ES-I3 (cell line): Measurements from ENCODE around the gene FPR2.
A peak's percentile ranks its signal among the peaks of the same experiment; 100 is the strongest.

Experiments used
- H3K36me3 ChIP-seq: 2 replicates; pipeline ENCODE4 v1.6.1; 2013; ENCODE audit warnings: mild to moderate bottlenecking, low read length, control low read depth, moderate library complexity; ENCODE audit not compliant: insufficient read depth
- H3K4me1 ChIP-seq: 2 replicates; pipeline ENCODE4 v1.6.1; 2013; ENCODE audit warnings: mild to moderate bottlenecking, control low read depth, low read length; ENCODE audit not compliant: insufficient read depth
- H3K9ac ChIP-seq: 2 replicates; pipeline ENCODE4 v1.6.1; 2013; ENCODE audit warnings: low read depth, mild to moderate bottlenecking, low read length, moderate library complexity
- H3K9me3 ChIP-seq: 2 replicates; pipeline ENCODE4 v1.6.1; 2013; ENCODE audit warnings: mild to moderate bottlenecking, low read length, moderate library complexity; ENCODE audit not compliant: control insufficient read depth, insufficient read depth

FPR2 gene

DNA sequence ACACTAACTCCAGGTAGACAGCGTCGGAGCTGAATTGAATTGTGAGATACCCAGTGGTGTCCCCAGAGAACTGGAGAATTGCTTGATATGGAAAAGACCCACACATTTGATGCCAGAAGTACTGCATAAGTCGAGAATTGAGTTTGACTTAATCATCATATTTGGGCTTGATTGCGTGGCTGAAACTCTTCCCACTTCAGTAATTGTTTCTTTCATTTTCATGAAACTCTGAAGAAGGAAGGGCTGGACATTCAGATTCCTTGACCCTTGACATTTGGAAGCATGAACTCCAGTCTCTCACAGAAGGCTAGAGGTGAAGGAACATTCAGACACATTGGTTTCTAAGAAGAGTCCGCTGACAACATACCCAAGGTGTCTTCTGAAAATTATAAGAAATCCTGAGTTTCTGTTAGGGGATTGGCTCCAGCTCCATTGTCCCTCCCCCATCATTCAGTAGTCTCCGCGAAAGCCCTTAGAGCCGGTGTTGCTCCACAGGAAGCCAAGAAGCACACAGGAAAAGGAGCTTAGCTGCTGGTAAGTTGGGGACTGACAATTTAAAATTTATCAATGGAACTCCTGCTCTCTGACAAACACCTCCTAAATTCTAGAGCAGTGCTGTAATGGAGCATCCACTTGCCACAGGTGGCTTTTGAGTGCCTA lies at the start of gene FPR2:
FPR2 (plus strand) TSS at position 484 of the 660 bp plus-strand sequence. CDS start 7,479 bp downstream, outside the sequence.
- no peaks in the 10 kb centered on the region for H3K4me1 ChIP-seq
- H3K9ac ChIP-seq, result no peak within 1 kb of the TSS
- no peaks in the 10 kb centered on the region for H3K9me3 ChIP-seq
- no peaks in the 10 kb centered on the region for H3K36me3 ChIP-seq

DNA sequence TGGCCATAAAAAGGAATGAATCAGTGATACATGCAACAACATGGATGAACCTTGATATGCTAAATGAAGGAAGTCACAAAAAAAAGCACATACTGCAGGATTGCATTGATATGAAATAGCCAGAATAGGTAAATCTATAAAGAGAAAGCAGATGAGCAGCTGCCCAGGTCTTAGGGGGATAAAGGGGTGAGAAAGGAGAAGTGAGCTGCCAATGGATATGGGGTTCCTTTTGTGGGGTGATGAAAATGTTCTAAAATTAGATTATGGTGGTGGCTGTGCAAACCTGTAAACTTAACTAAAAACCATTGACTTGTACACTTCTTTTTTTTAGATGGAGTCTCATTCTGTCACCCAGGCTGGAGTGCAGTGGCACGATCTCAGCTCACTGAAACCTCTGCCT lies 49.3 kb upstream of the FPR2 start:
- H3K9ac ChIP-seq, result no peak overlapping the region
- H3K36me3 ChIP-seq, result no peaks in the 10 kb centered on the region
- H3K4me1 ChIP-seq, result no peaks in the 10 kb centered on the region
- no peaks in the 10 kb centered on the region for H3K9me3 ChIP-seq

GRCh38 chr19:51712461-51713081 lies 48.4 kb upstream of the FPR2 start:
- H3K9me3 ChIP-seq, result no peaks in the 10 kb centered on the region
- H3K4me1 ChIP-seq, result no peaks in the 10 kb centered on the region
- H3K9ac ChIP-seq, result no peak overlapping the region
- no peaks in the 10 kb centered on the region for H3K36me3 ChIP-seq

DNA sequence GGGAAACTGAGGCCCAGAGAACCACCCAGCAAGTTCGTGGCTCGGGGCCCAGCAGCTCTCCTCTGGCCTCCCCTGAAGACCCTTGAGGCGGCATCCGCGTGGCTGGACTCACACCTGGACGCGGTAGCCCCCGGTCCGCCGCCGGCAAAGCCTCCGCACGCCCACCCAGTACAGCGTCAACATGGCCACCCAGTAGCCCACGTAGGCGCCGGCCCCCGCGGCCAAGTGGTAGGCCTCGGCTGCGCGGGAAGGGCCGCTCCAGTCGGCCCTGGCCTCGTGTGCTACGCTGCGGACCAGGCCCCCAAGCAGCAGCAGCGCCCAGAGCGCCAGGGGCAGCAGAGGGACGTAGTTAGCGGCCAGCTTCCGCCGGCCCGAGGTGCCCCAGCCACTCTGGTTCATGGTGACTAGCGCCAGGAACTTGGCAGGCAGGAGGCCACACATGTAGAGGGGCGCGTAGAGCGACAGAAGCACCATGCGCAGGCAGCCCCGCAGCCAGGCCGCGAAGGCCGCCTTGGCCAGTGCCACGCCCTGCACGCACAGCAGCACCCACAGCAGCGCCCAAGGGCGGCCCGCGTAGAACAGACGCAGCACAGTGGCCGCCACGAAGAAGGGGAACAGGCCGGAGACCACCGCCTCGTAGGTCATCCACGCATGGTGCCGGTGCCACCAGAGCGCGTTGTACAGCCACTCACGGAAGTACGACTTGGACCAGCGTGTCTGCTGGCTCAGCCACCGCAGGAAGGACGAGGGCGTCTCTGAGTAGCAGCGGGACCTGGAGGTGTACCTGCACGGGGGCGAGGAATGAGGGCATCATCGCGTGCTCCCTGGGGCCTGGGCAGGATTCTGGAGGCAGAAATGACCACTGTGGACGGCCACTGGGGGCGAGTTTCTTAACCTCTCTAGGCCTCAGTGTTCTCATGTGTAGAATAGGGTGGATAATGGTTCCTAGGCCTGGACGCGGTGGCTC lies 47.4 kb upstream of the FPR2 start:
- Histone ChIP-seq H3K9ac (no peak overlapping the region), H3K36me3 (no peaks in the 10 kb centered on the region), H3K4me1 (no peaks in the 10 kb centered on the region), H3K9me3 (no peaks in the 10 kb centered on the region)

- no peak overlapping the region for H3K9ac ChIP-seq
- no peaks in the 10 kb centered on the region for H3K4me1 ChIP-seq
- H3K36me3 ChIP-seq, result no peaks in the 10 kb centered on the region
- no peaks in the 10 kb centered on the region for H3K9me3 ChIP-seq
Measured at GRCh38 chr19:51714848-51715247, 46.1 kb upstream of the FPR2 start.

DNA sequence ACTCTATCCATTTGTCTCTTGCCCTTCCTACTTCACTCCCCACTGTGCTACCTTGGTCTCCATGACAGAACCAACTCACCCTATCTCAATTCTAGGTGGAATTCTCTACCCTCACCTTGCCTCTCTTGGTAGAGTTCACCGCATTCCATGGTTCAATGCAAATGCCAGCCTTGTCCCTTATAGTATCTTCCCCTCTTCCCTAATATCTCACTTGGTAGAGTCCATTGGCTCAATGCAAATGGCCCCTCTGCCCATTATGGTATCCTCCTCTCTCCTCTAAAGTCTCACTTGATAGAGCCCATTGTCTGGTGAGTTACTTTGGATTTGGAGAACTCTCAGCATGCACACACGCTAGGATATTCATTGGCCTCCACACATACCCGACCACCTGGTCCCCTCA lies 45.1 kb upstream of the FPR2 start:
- H3K9me3 ChIP-seq, result no peaks in the 10 kb centered on the region
- H3K9ac ChIP-seq, result no peak overlapping the region
- H3K4me1 ChIP-seq, result no peaks in the 10 kb centered on the region
- H3K36me3 ChIP-seq, result no peaks in the 10 kb centered on the region

DNA sequence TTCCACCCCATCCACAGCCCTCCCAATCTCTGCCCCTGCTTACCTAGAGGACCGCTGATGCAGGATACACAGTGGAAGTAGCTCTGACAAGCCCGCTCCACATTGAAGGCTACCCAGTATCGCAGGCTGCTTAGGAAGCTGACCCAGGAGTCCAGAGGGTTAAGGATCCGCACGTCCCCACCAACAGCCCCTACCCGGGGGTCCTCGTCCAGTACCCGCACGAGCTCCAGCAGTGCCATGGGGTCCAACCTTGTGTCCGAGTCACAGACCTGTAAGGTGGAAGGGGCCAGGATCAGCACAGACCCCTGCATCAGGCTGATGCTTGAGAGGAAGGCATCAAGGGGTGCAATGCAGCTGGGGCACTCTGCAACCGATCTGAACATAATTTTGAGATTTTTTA lies 44.1 kb upstream of the FPR2 start:
- Histone ChIP-seq H3K4me1 (no peaks in the 10 kb centered on the region), H3K9ac (no peak overlapping the region), H3K9me3 (no peaks in the 10 kb centered on the region), H3K36me3 (no peaks in the 10 kb centered on the region)

DNA sequence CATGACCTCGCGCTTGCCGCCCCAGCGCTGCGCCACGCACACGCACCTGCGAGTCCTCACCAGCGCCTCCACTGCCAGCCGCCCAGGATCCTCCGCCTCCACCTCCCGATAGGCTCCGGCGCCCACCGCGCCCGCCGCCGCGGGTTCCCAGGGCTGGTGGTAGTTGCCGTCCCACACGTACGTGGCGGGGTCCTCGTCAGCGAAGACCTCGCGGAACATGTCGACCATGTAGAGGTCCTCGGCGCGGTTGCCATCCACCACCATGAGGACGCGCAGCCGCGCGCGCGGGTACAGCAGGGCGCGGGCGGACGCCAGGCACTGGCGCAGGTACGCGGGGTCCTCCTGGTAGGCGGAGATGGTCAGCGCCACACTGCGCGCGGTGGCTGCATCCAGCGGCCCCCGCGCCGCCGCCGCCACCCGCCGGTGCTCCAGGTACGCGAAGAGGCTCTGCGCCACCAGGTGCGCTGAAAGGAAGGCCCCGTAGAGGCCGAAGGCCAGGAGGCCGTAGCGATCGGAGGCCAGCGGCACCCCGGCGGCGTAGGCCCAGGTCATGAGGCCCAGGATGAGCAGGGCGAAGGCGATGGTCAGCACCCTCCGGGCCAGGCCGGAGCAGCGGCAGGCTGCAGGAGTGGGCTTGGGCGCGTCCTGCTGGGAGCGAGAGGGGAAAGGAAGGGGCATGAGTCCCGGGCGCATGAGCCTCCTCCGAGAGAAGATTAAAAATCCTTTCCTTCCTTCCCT lies 41.6 kb upstream of the FPR2 start:
- peak overlapping the region; percentile 69 for H3K9ac ChIP-seq
- no peaks in the 10 kb centered on the region for H3K9me3 ChIP-seq

GRCh38 chr19:51721905-51722304 lies 39.1 kb upstream of the FPR2 start:
- H3K36me3 ChIP-seq, result no peaks in the 10 kb centered on the region
- H3K9me3 ChIP-seq, result no peaks in the 10 kb centered on the region
- no peak overlapping the region for H3K9ac ChIP-seq
- H3K4me1 ChIP-seq, result peaks cover 3% of the 10 kb centered on the region; the same call in 1 of the 2 replicates

More for the DNA sequence above, 41.6 kb upstream of the FPR2 start:
- H3K36me3 ChIP-seq, result no peaks in the 10 kb centered on the region
- H3K4me1 ChIP-seq, result peaks cover 3% of the 10 kb centered on the region; the same call in 1 of the 2 replicates

DNA sequence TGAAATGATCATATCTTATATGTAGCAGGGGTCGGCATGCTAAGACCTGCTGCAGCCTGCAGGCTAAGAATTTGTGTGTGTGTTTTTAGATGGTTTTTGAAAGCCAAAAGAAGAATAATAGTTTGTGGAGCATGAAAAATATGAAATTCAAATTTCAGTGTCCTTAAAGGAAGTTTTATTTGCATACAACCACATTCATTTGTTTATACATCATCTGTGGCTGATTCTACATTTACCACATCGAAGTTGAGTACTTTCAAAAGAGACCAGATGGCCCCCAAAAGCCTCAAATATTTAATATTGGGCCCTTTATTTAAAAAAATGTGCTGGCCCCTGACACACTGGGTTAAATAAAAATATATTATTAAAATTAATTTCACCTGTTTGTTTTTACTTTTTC lies 38.5 kb upstream of the FPR2 start:
- no peaks in the 10 kb centered on the region for H3K36me3 ChIP-seq
- no peaks in the 10 kb centered on the region for H3K9me3 ChIP-seq
- H3K4me1 ChIP-seq, result peaks cover 3% of the 10 kb centered on the region; the same call in 1 of the 2 replicates
- no peak overlapping the region for H3K9ac ChIP-seq

DNA sequence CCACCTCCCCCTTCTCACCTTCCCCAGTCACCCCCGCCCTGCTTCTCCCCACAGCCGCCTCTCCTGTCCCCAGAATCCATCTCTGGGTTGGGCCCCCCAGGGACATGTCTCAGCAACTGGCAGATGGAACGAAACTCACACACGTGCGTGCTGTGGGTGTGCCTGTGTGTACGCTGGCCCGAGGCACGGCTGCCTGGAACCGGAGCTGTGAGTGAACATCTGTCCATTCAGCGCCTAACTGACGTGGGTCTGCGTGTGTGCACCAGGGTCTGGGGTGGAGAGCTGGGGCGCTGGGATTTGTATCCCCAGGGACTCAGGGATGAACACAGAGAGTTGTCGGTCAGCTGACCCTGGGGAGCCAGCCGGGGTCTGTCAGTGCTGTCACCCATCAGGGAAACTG lies 36.4 kb upstream of the FPR2 start:
- H3K4me1 ChIP-seq, result peaks cover 3% of the 10 kb centered on the region; the same call in 1 of the 2 replicates
- H3K9ac ChIP-seq, result no peak overlapping the region
- no peaks in the 10 kb centered on the region for H3K36me3 ChIP-seq
- H3K9me3 ChIP-seq, result no peaks in the 10 kb centered on the region

GRCh38 chr19:51726049-51726448 lies 34.9 kb upstream of the FPR2 start:
- no peak overlapping the region for H3K9ac ChIP-seq
- no peaks in the 10 kb centered on the region for H3K9me3 ChIP-seq
- peaks cover 3% of the 10 kb centered on the region; the same call in 1 of the 2 replicates for H3K4me1 ChIP-seq
- no peaks in the 10 kb centered on the region for H3K36me3 ChIP-seq

- peaks cover 3% of the 10 kb centered on the region; the same call in 1 of the 2 replicates for H3K4me1 ChIP-seq
Measured at GRCh38 chr19:51727349-51727880, 33.6 kb upstream of the FPR2 start.

DNA sequence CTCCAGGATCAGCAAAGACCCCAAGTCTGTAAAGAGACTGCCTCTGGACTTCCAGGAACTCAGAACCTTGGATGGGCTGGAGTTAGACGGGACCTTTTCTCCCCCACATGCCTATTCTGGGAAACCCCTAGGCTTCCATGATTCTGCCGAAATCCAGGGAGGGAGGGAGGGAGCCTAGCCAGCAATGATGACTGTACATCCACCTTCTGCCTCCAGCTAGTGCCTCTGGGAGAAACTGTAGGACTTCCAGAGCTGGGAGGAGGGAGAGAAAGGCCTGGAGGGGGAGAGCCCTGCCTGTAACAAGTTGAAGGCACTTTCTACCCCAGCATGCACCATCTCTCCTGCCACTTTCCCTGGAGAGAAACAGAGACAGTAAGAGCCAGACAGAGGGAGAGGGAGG lies 31.2 kb upstream of the FPR2 start:
- Histone ChIP-seq H3K9me3 (no peaks in the 10 kb centered on the region), H3K9ac (no peak overlapping the region), H3K36me3 (no peaks in the 10 kb centered on the region), H3K4me1 (peaks cover 8% of the 10 kb centered on the region)

More at GRCh38 chr19:51727349-51727880, 33.6 kb upstream of the FPR2 start:
- H3K9ac ChIP-seq, result no peak overlapping the region
- no peaks in the 10 kb centered on the region for H3K9me3 ChIP-seq
- no peaks in the 10 kb centered on the region for H3K36me3 ChIP-seq
